Mammary epithelial cell (primary cell): ENCODE results near the gene CNN2.

Source experiments
- CTCF ChIP-seq, 2 donors: IDR thresholded peaks in 1 of 2; conservative IDR thresholded peaks in 1 of 2; 2 replicates each; pipeline ENCODE4 v1.5.1; 2011 to 2012; ENCODE audit warnings: inconsistent platforms in 2 of 2, low read length in 2 of 2, mild to moderate bottlenecking in 2 of 2, control low read depth in 1 of 2, low read depth in 1 of 2; ENCODE audit not compliant: insufficient read depth in 1 of 2; ENCODE audit errors: extremely low read depth in 1 of 2
- EZH2 ChIP-seq: IDR thresholded peaks from 2 replicates; pipeline ENCODE4 v1.6.1; 2012; ENCODE audit warnings: low read length, inconsistent platforms, borderline replicate concordance

GRCh38 chr19:980133-980998 is 46.0 kb upstream of the CNN2 start:
- no peak for TF ChIP-seq CTCF (conservative IDR thresholded peaks at IDR 0.05 in 1 of 2, IDR thresholded peaks at IDR 0.05 in 1 of 2; ENCODE audit: extremely low read depth in 1 of 2, insufficient read depth in 1 of 2, low read depth in 1 of 2, low read length in 2 of 2)
- no peak for TF ChIP-seq EZH2
